NCI-H2227 (cell line): ENCODE measurements around the gene UHRF2.
"Not testable (repeated sequence)": the region's sequence is repeated elsewhere in the genome, so short reads cannot be mapped to it uniquely, and the experiment has no call there.

Source experiments
- DNase-seq: peaks from one replicate; lab custom pipeline; 2025; ENCODE audit not compliant: unreplicated experiment; lab: John Stamatoyannopoulos, UW

The UHRF2 gene

DNA sequence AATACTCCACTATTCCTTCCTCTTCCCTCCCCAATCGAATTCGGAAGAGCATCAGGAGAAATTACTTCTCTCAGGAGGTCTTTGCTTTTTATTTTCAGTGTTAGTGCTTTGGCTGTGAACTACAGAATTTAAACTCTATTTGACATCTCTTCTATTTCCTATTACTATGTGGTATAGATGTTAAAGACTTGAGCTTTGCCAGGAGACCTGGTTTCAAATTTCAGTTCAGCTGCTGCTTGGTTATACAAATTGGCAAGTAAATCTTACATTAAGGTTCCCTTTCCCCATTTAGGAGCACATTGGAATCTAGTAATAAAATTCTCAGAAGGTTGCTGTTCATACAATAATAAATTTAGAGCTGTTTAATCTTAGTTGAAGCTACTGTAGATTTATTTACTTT is 13.1 kb downstream of the UHRF2 start:
- no peak for DNase-seq

DNA sequence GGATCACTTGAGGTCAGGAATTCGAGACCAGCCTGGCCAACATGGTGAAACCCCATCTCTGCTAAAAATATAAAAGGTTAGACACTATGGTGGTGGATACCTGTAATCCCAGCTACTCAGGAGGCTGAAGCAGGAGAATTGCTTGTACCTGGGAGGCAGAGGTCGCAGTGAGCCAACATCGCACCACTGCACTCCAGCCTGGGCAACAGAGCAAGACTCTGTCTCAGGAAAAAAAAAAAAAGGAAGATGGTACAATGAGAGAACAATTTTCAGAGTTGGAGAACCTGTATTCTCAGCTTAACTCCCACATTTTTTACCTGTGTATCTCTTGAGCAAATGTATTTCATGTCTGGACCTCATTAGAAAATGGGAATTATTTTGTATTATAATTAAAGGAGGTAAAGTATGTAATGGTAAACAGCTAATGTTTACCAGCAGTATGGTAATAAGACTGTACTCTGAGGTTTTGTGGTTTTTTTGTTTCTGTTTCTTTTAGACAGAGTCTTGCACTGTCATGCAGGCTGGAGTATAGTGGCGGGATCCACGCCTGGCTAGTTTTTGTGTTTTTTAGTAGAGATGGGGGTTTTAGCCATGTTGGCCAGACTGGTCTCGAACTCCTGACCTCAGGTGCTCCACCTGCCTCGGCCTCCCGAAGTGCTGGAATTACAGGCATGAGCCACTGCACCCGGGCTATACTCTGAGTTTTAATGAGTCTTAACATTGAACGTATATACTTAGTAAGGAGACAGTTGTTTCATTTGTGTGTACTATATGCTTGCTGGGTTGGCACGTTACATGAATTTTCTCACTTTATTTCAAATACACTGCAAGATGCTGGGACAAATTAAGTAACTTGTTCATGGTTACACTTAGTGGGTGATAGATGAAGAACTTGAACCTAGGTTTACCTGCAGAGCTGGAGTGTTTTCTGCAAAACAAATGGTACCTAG is 16.2 kb downstream of the UHRF2 start:
- no peak for DNase-seq

DNA sequence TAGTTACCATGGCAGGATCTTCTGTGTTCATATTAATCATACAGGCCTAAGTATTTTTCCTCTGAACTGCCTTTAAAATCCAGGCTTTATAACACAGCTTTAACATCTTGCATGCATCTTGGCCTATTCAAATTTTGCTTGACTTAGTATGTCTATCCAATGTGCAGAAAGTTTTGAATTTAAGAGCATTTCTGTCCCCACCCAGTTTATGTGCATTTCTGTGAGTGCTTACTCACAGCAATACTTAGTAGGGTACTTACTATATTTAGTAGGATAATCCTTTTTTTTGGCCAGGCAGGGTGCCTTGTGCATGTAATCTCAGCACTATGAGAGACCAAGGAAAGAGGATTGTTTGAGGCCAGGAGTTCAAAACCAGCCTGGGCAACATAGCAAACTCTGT is 18.0 kb downstream of the UHRF2 start:
- DNase-seq = no peak

DNA sequence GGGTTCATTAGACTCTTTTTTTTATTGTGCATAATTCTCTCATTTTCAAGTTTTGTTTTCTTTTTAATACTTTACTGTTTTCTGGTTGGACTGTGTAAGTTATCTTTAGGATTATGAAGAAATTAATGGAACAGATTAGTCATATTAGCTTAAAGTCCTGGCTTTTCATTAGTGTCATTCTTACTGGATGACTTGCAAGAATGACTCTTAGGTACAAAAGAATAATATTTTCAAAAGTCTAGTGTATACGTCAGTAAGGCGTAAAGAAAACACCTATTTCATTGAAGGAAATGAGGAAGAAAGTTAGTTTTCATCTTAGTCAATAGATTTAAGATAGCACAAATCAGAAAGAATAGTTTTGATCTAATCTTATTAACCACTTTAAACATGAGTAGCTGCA is 20.4 kb downstream of the UHRF2 start:
- DNase-seq = no peak

DNA sequence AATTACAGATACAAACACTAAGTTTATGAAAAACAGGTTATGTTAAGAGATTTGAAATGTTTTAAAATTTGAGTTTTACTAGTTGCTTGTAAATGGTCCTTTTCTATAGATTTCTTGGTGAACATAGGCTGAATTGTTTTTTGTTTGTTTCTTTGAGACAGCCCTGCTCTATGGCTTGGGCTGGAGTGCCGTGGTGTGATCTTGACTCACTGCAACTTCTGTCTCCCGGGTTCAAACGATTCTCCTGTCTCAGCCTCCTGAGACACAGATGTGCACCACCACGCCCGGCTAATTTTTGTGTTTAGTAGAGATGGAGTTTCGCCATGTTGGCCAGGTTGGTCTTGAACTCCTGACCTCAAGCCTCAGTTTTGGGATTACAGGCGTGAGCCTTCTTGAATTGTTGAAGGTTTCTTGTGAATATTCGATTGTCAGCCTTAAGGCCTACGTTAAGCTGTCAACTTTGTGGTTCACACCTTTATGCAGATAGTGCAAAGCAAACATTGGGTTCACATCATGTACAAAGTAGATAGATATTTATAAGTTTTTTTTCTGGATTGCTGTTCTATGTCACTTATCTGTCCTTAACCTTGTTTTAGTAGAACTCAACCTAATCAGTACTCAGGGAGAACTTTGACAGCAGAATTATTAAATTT is 26.2 kb downstream of the UHRF2 start:
- no peak for DNase-seq

DNA sequence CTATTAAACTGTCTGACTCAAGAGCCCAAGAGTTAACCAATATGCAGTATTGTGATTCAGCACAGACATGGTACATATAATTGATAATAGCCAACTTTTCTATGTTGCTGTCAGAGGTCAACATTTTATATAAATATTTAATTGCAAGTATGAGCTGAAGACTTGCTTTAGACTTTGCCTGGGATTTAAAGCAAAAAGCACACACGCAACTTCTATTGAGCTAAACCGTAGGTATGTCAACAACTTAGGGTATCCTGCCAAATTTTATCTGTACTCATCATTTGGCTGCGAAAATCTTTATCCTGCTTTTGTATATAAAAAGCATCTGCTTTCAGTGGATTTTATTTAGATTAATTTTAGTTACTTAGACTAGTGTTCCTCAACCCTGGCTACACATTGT is 27.4 kb downstream of the UHRF2 start:
- DNase-seq = no peak

DNA sequence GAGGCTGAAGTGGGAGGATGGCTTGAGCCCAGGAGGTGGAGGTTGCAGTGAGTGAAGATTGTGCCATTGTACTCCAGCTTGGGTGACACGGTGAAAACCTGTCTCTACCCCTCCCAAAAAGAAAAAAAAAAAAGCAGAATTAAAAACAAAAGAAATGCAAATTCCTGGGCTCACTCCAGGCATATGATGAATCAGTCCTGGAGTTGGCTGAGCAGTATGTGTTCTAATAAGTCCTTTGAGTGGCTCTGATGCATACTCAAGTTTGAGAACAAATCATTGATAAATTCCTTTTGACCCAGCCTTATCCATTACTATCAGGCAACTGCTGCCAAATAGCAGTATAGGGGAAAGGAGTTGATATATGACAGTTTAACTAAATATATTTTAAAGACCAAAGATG is 28.3 kb downstream of the UHRF2 start:
- no peak for DNase-seq

DNA sequence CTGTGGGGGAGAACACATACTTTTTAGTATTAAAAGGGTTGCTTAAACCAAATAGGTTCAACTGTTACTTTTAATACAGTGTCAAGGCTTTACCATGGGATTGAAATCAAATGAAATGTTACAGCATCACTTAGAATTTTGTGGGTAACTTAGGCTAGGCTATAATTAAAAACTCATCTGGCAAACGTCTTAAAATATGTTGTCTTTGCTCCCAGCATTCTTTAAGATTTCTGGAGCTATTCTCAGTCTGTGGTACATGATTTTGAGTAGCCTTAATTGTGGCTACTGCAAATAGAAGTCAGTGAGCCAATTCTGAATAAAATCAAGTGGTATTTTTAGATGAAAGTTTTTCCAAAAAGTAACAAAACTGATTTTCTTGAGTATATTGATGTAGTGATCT is 30.7 kb downstream of the UHRF2 start:
- no peak for DNase-seq

DNA sequence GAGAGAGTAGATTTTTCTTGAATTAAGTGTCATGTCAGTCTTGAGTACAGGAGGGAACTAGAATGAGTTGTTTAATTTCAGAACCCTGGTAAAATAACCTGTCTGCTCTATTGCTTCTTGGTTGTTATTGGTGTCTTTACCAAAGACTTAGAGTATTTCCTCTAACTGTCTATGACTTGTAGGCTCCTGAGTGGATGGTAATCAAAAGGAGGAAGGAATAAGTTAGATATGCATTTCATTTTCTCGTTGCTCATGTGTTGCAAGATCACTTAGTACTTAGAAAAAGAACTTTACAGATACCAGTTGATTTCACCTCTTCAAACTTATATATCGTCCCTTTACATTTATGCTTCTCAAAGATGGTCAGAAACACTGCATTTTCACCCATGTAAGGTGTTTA is 31.1 kb downstream of the UHRF2 start:
- no peak for DNase-seq

DNA sequence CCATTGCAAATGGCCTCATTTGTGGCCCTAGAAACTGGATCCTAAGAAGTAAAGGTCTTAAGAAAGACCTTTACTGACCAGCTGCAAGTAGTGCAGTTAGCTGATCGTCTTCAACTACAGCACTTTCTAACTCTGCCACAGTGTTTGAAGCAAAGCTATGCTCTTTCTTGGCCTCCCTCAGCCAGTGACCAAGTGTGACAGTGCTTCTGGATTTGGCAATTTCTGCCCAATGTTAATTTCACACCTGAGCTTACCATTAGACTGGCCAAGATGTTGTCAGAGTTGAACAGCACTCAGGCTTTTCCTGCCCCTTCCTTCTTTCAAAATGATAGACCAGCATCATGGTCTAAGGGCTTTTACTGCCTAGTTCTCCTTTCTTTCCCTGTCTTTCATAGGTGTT is 36.1 kb downstream of the UHRF2 start:
- no peak for DNase-seq

DNA sequence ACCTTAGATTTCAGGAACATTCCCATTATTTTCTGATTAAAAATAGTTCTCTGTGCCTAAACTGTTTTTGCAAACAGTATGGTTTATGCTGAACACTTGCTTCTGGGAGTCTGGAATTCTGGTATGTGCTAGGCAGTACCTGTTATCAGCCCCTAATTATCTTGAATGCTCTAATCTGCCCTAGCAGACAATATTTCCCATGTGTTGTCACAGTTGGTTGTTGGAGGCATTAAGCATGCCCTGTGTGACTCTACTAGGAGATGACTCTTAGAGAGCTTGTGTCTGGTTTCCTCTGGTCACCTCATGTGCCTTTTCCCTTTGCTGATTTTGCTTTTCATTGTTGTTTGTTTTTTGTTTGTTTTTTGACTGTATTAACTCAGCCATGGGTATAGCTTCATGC is 36.6 kb downstream of the UHRF2 start:
- DNase-seq = no peak

DNA sequence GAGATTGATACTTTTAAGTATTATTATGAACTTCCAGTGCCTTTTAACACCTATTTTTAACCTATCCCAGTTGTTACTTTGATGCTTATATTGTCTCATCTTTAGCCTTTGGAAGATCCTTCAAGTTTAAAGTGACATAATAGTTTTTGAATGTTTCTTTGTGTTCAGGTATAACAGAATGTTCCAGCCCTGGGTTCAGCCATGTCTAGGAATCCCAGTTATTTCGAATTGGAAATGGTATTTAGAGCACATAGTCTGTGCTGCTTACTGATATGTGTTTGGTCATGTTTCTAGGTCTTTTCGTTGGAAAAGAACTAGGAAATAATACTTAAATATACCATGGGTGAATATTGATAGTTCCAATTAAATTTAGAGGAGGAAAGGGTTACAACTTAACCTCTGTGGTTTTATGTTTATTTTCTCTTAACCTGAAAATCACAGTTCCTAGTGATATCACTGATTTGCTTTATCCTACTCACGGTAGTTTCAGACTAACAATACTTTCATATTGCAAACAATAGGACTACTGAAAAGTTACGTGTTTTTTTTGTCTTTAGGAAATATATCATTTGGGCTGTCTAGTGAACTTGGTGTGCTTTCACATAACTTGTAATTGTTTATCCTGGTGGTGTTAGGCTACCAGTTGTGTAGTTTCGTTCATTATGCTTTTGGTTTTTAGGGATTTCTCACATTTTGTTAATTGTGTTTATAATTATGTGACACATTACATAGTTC is 37.8 kb downstream of the UHRF2 start:
- DNase-seq = no peak

DNA sequence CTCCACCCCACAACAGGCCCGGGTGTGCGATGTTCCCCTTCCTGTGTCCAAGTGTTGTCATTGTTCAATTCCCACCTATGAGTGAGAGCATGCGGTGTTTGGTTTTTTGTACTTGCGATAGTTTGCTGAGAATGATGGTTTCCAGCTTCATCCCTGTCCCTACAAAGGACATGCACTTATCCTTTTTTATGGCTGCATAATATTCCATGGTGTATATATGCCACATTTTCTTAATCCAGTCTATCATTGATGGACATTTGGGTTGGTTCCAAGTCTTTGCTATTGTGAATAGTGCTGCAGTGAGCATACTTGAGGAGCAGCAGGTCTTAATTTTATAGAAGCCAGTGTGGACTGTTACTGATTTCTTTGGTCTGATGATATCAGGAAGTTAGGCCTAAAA is 42.3 kb downstream of the UHRF2 start:
- not testable (repeated sequence) for DNase-seq

DNA sequence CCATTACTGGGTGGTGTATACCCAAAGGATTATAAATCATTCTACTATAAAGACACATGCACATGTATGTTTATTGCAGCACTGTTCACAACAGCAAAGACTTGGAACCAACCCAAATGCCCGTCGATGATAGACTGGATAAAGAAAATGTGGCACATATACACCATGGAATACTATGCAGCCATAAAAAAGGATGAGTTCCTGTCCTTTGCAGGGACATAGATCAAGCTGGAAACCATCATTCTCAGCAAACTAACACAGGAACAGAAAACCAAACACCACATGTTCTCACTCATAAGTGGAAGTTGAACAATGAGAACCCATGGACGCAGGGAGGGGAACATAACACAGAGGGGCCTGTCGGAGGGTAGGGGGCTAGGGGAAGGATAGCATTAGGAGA is 45.7 kb downstream of the UHRF2 start:
- not testable (repeated sequence) for DNase-seq

DNA sequence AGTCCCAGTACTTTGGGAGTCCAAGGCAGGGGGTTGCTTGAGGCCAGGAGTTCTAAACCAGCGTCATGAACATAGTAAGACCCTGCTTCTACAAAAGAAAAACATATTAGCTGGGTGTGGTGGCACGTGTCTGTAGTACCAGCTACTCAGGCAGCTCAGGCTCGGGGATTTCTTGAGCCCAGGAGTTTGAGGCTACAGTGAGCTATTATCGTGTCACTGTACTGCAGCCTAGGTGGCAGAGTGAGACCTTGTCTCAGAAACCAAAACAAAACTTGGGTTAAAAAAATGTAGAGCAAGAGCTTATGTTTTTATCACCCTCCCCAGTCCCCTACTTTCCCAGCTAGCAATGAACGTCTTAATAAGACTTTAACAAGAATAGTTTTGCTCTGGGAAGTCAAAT is 46.7 kb downstream of the UHRF2 start:
- no peak for DNase-seq

DNA sequence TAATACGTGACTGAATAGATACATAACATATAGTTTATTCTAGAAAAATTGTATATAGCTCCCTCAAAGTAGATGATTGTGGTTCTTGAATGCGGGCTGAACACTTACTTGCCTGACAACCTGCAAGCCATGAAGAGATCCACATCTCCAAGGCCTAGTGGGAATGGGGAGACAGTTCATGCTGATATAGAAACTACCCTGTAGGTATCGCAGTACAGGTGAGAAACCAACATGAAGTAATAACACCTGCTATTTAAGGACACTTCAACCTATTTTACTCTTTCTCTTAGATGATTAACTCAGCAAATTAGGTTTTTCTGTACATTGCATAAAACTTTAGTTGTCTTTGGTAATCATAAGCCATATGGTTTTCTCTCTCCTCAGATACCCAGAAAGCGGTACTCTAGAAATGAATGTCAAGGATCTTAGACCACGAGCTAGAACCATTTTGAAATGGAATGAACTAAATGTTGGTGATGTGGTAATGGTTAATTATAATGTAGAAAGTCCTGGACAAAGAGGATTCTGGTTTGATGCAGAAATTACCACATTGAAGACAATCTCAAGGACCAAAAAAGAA is 47.3 kb downstream of the UHRF2 start:
- DNase-seq = no peak

DNA sequence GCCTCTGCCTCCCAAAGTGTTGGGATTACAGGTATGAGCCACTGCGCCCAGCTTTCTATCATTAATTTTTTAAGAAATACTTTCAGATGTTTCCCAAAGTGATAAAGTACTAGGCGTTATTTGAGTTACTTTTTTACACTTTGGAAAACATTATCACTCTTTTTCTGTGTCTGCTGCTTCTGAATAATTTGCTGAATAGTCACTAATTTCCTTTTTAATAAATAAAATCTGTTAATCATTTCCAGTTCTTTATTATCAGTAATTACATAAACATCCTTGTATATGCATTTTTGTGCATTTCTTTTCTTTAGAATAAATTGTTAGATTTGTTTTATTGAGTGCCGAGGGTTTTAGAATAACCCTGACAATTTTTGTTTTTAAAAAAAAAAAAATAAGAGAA is 48.6 kb downstream of the UHRF2 start:
- no peak for DNase-seq

DNA sequence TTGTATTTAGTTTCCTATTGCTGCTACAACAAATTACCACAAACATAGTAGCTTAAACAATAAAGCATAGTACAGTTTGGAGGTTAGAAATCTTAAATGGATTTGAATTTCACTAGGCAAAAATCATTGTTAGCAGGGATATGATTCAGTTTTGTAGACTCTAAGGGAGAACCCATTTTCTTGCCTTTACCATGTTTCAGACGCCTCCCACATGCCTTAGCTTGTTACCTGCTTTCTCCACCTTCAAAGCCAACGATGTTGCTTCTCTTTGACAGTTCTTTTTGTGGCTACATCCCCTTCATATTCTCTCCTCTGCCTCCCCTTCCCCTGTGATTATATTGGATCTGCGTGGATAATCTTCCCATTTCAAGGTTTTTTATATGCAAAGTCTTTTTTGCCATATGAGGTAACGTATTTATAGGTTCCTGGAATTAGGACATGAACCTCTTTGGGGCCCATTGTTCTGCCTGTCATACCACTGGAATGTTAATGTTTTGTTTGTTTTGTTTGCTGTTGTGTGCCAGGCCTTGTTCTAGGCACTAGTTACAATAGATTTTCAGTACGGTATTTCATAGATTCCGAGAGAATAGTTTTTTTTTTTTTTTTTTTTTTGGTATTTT is 54.1 kb downstream of the UHRF2 start:
- no peak for DNase-seq

DNA sequence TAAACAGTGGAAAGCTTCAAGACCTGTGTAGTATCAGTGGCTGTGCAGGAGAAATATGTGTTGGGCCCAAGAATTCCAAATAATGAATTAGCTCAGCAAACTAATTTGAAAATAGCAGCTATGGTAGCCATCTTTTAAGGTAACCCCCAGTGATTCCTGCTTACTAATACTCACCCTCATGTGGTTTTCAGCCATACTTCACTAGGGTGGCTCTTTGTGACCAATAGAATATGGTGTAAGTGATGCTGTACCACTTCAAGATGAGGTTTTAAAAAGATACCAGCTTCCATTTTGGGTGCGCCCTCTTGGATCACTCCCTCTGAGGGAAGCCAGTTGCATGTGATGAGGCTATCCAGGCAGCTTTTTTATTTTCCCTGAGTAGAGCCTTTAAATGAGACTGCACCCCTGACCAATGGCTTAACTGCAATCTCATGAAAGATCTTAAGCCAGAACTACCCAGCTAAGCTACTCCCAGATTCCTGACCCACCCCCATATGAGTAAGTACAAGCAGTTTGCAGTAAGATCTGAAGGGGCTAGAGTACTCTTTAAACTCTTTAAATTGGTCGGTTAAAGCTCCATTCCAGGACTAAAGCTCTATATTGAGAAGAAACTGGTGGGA is 58.3 kb downstream of the UHRF2 start:
- DNase-seq = no peak

DNA sequence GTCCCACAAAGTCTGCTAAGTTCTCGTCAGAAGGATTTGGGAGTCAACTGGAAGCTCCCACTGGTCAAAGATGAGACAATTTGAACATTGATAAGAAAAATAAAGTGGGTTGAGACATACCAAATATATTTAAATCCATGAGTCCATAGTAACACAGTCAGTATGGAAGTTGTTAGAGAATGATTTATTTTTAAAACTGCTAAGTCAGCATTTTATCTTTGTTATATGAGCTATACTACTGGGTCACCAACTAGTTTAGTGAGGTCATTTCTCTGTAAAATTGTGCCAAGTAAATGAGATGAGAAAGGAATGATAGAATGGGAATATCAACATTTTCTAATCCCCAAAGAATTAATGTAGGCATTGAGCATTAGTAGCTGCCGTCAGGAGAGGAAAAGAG is 60.2 kb downstream of the UHRF2 start:
- DNase-seq = no peak

DNA sequence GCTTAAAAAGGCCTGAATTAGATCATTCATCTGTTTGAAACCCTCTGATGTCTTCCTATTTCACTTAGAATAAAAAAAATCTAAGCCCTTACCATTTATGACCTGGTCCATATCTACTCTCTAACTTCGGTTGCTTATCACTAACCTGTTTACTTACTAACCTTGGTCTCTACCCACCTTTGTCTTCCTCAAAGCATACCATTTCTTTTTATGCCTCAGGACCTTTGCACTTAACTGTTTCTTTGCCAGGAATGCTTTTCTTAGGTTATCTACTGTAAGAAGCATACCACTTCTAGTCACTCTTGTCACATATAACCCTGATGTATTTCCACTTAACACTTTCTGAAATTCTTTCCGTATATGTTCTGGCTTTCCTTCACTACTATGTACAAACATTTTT is 67.0 kb downstream of the UHRF2 start:
- DNase-seq = no peak
